Vagina (tissue), 2 donors: Measurements from ENCODE around the gene ABCA6.

Experiments used
- POLR2A ChIP-seq, 2 donors: fragments of 450-650 bp; IDR thresholded peaks; one replicate each; pipeline ENCODE4 v1.6.1; 2017; ENCODE audit warnings: antibody characterized with exemption in 2 of 2, mild to moderate bottlenecking in 2 of 2, moderate library complexity in 2 of 2
- TF ChIP-seq, protein P1 (sequence below), 3 experiments: fragments of 450-650 bp in 2 of 3; fragments of 200-600 bp in 1 of 3; sonication (generic) in 1 of 3; IDR thresholded peaks; one replicate each; pipeline ENCODE4 v1.5.1; 2017 to 2019; ENCODE audit warnings: antibody characterized with exemption in 3 of 3, mild to moderate bottlenecking in 2 of 3, moderate library complexity in 2 of 3

DNA sequence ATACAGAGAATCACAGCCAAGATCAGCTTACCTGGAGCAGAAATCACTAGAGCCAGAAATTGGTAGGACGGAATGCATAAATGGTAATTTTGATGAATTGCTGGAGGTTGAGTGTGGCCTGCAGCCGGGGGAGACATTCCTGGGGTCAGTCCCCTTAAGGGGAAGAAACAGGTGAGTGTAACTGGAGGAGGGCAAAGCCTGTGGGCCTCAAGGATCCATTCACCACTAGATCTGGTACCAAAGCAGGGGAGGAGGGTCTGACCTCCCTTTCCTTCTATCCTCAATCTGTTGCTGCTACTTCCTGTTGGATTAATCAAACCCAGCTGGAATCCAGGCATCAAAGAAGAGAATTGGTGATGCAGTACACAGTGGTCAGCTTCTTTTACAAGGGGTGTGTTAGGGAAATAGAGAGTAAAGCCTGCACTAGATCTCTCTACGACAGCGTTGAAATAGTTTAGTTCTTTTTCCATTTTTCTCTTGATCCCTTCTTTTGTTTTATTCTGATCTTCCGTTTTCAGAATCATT lies 72.4 kb downstream of the ABCA6 start:
- TF ChIP-seq, protein P1, sequence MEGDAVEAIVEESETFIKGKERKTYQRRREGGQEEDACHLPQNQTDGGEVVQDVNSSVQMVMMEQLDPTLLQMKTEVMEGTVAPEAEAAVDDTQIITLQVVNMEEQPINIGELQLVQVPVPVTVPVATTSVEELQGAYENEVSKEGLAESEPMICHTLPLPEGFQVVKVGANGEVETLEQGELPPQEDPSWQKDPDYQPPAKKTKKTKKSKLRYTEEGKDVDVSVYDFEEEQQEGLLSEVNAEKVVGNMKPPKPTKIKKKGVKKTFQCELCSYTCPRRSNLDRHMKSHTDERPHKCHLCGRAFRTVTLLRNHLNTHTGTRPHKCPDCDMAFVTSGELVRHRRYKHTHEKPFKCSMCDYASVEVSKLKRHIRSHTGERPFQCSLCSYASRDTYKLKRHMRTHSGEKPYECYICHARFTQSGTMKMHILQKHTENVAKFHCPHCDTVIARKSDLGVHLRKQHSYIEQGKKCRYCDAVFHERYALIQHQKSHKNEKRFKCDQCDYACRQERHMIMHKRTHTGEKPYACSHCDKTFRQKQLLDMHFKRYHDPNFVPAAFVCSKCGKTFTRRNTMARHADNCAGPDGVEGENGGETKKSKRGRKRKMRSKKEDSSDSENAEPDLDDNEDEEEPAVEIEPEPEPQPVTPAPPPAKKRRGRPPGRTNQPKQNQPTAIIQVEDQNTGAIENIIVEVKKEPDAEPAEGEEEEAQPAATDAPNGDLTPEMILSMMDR (IDR thresholded peaks at IDR 0.05) = no peak
- TF ChIP-seq POLR2A (IDR thresholded peaks at IDR 0.05) = no peak
